ENCODE results near the gene TSPAN19. TPM values are rescaled to one million over a fixed set of nuclear protein-coding genes. Genes with fewer than 3 reads are reported as not detected.

Gene TSPAN19
- total and polyA plus RNA-seq, 2 of the 8 experiments (the other 6 are each of a cell fraction or from before 2014, with no cell fraction given) = 0.09 TPM; not detected in 1

DNA sequence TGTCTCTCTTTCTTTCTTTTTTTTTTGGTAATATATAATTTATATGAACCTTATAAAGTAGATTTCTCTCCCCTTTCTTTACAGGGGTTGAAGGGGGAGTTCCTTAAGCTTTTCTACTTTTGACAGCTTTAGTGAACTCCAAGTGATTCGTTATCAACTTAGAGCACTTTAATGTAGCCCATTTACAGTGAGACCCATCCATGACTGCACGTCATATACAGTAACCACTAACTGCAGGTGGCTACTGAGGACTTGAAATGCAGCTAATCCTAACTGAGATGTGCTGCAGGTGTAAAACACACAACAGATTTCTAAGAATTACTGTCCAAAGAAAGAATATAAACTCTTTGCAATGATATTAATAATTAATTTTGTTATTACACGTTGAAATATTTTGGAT lies 656 bp upstream of the TSPAN19 start:
- no peak for DNase-seq (ENCODE audit: low read depth in 1 of 2, low spot score in 2 of 2)
- Histone ChIP-seq H3K14ac (ENCODE audit: insufficient read length) (no peak overlapping the region), H3K27me3 (replicated peaks in 1 of 4; ENCODE audit: control insufficient read depth in 3 of 4, extremely low read depth in 1 of 4, insufficient read depth in 3 of 4, low read length in 3 of 4) (peaks cover 0 to 2% (median 0%) of the 10 kb centered on the region in 4 experiments; a peak in 1 of 7 replicates), H2BK5ac (ENCODE audit: low read depth, low read length) (no peak overlapping the region; the same call in 1 of the 2 replicates), H3K36me3 (ENCODE audit: control insufficient read depth in 2 of 4, insufficient read depth in 4 of 4, low read length in 3 of 4) (no peaks in the 10 kb centered on the region), H3K79me2 (ENCODE audit: control insufficient read depth in 1 of 2, insufficient read depth in 2 of 2, low read length in 2 of 2) (no peaks in the 10 kb centered on the region), H4K91ac (replicated peaks; ENCODE audit: insufficient read length, low read length) (no peak overlapping the region), H2AFZ (ENCODE audit: low read length) (peak overlapping the region; percentile 90), H4K8ac (ENCODE audit: extremely low read depth, insufficient read depth, low read length) (no peak overlapping the region), H3K18ac (ENCODE audit: extremely low read depth, low read length) (no peak overlapping the region), H3K9me3 (ENCODE audit: insufficient read depth in 2 of 2, low read depth in 1 of 2, low read length in 1 of 2) (no peaks in the 10 kb centered on the region), H3K4me1 (replicated peaks in 1 of 4; ENCODE audit: control insufficient read depth in 3 of 4, insufficient read depth in 4 of 4, low read length in 3 of 4) (no peaks in the 10 kb centered on the region), H3K4ac (replicated peaks; ENCODE audit: insufficient read length, low read depth, low read length) (no peak overlapping the region), H3K9ac (replicated peaks in 1 of 4; ENCODE audit: extremely low read depth in 1 of 4, low read depth in 3 of 4, low read length in 3 of 4) (peak overlapping the region in 2 of 4 experiments; percentile 62 to 72; a peak in 5 of 7 replicates), H3K27ac (ENCODE audit: low read depth, low read length) (no peak overlapping the region; the same call in 1 of the 2 replicates), H2BK120ac (replicated peaks; ENCODE audit: low read depth, low read length) (no peak overlapping the region), H3K4me2 (ENCODE audit: insufficient read depth in 1 of 2, low read depth in 2 of 2, low read length in 2 of 2) (peak overlapping the region; percentile 78), H3K23me2 (ENCODE audit: low read depth, low read length) (peaks cover 4% of the 10 kb centered on the region; the same call in 1 of the 2 replicates), H4K5ac (ENCODE audit: insufficient read length, low read depth, low read length) (no peak overlapping the region), H2AK5ac (ENCODE audit: low read depth, low read length) (no peak overlapping the region), H4K20me1 (replicated peaks in 1 of 2; ENCODE audit: control insufficient read depth in 1 of 2, insufficient read depth in 2 of 2, low read length in 2 of 2) (no peaks in the 10 kb centered on the region), H3K56ac (replicated peaks; ENCODE audit: insufficient read length, low read depth, low read length) (no peak overlapping the region), H3K23ac (ENCODE audit: insufficient read length) (no peak overlapping the region), H2BK12ac (ENCODE audit: low read depth, low read length) (no peak overlapping the region), H3K4me3 (ENCODE audit: extremely low read depth in 1 of 4, insufficient read depth in 2 of 4, low read depth in 3 of 4, low read length in 4 of 4) (peak overlapping the region; percentile 64 to 87 (median 83)), H3K79me1 (ENCODE audit: low read depth, low read length) (no peaks in the 10 kb centered on the region), H2BK20ac (ENCODE audit: low read length) (no peak overlapping the region), H2BK15ac (ENCODE audit: low read length) (no peak overlapping the region)
- POLR2A ChIA-PET (ENCODE audit: partially characterized antibody) = interaction anchor here (0.6 to 1.7 kb wide), 3 partner anchors 15 to 174 kb away, joined by 3 to 8 read pairs (median 5); partner anchors contain the start of gene SLC6A15
- WGBS, 2 experiments (ENCODE audit: extremely low coverage in 1 of 2, insufficient coverage in 1 of 2, insufficient read length in 1 of 2, insufficient replicate concordance in 2 of 2, low coverage in 1 of 2, low lambda C conversion rate in 2 of 2, missing lambda C conversion rate in 1 of 2) = 20% methylated on average over 3 of the region's 3 CpGs; no CpG with 5 or more reads in 1 of the 2 experiments
- CTCF ChIA-PET (ENCODE audit: partially characterized antibody) = interaction anchor here (1.3 to 2.0 kb wide), 4 partner anchors 21 to 162 kb away, joined by 4 to 13 read pairs (median 4); no protein-coding TSS in a partner anchor
- no peak for FAIRE-seq
- TF ChIP-seq SP1 (IDR thresholded peaks at IDR 0.05; ENCODE audit: low read depth, low read length) = no peak
- no peak for TF ChIP-seq POU5F1 (IDR thresholded peaks at IDR 0.05; ENCODE audit: low read depth, low read length)
- TF ChIP-seq SP2 (IDR thresholded peaks at IDR 0.05; ENCODE audit: low read length) = no peak
- no peak for TF ChIP-seq BACH1 (IDR thresholded peaks at IDR 0.05; ENCODE audit: low read length)
- TF ChIP-seq KDM4A (IDR thresholded peaks at IDR 0.05; ENCODE audit: low read depth, low read length, severe bottlenecking) = no peak
- TF ChIP-seq, protein P1, sequence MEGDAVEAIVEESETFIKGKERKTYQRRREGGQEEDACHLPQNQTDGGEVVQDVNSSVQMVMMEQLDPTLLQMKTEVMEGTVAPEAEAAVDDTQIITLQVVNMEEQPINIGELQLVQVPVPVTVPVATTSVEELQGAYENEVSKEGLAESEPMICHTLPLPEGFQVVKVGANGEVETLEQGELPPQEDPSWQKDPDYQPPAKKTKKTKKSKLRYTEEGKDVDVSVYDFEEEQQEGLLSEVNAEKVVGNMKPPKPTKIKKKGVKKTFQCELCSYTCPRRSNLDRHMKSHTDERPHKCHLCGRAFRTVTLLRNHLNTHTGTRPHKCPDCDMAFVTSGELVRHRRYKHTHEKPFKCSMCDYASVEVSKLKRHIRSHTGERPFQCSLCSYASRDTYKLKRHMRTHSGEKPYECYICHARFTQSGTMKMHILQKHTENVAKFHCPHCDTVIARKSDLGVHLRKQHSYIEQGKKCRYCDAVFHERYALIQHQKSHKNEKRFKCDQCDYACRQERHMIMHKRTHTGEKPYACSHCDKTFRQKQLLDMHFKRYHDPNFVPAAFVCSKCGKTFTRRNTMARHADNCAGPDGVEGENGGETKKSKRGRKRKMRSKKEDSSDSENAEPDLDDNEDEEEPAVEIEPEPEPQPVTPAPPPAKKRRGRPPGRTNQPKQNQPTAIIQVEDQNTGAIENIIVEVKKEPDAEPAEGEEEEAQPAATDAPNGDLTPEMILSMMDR (IDR thresholded peaks at IDR 0.05; ENCODE audit: control extremely low read depth in 1 of 3, insufficient read depth in 1 of 3, low read depth in 1 of 3, low read length in 3 of 3) = no peak
- TF ChIP-seq, protein P2, sequence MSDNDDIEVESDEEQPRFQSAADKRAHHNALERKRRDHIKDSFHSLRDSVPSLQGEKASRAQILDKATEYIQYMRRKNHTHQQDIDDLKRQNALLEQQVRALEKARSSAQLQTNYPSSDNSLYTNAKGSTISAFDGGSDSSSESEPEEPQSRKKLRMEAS (IDR thresholded peaks at IDR 0.05) = no peak
- no peak for TF ChIP-seq SAP30 (IDR thresholded peaks at IDR 0.05; ENCODE audit: insufficient read depth, insufficient replicate concordance, low read length)
- TF ChIP-seq FOSL1 (IDR thresholded peaks at IDR 0.05; ENCODE audit: insufficient read depth, low read depth, low read length) = no peak
- TF ChIP-seq MAFK (IDR thresholded peaks at IDR 0.05; ENCODE audit: low read depth, low read length) = no peak
- no peak for TF ChIP-seq TCF12 (IDR thresholded peaks at IDR 0.05; ENCODE audit: low read depth, low read length)

All from H1 (cell line).